GM18520 (cell line): ENCODE measurements around the gene THBS1.

Source experiments
- ATAC-seq: cut with Tn5 transposase; IDR thresholded peaks from one replicate; pipeline ENCODE4 v1.9.1; 2021; ENCODE audit not compliant: unreplicated experiment

Gene THBS1

GRCh38 chr15:39580485-39581241, at the start of gene THBS1:
Gene THBS1 (plus strand): TSS chr15:39581079. CDS start chr15:39581858, 779 bp downstream.
- no peak for ATAC-seq

GRCh38 chr15:39534996-39535395, 45.9 kb upstream of the THBS1 start:
- no peak for ATAC-seq

- no peak for ATAC-seq
These were observed 45.4 kb upstream of the THBS1 start for GRCh38 chr15:39535466-39535865.

GRCh38 chr15:39538936-39539335, 41.9 kb upstream of the THBS1 start:
- no peak for ATAC-seq

- no peak for ATAC-seq
These were observed 41.4 kb upstream of the THBS1 start for GRCh38 chr15:39539466-39539865.

GRCh38 chr15:39539973-39540558, 40.8 kb upstream of the THBS1 start:
- no peak for ATAC-seq

GRCh38 chr15:39542385-39543065, 38.4 kb upstream of the THBS1 start:
- ATAC-seq = no peak

- no peak for ATAC-seq
These were observed 37.2 kb upstream of the THBS1 start for GRCh38 chr15:39543651-39544050.

GRCh38 chr15:39546842-39547241, 34.0 kb upstream of the THBS1 start:
- no peak for ATAC-seq

GRCh38 chr15:39548561-39548960, 32.3 kb upstream of the THBS1 start:
- no peak for ATAC-seq

GRCh38 chr15:39549912-39550311, 31.0 kb upstream of the THBS1 start:
- no peak for ATAC-seq

- no peak for ATAC-seq
These were observed 29.4 kb upstream of the THBS1 start for GRCh38 chr15:39551476-39551875.

GRCh38 chr15:39552556-39552955, 28.3 kb upstream of the THBS1 start:
- ATAC-seq = no peak

GRCh38 chr15:39553947-39554693, 26.8 kb upstream of the THBS1 start:
- ATAC-seq = no peak

- ATAC-seq = no peak
These were observed 26.0 kb upstream of the THBS1 start for GRCh38 chr15:39554746-39555387.

- ATAC-seq = no peak
These were observed 25.0 kb upstream of the THBS1 start for GRCh38 chr15:39555885-39556284.

- ATAC-seq = no peak
These were observed 24.4 kb upstream of the THBS1 start for GRCh38 chr15:39556461-39556860.

GRCh38 chr15:39558421-39558820, 22.5 kb upstream of the THBS1 start:
- no peak for ATAC-seq

GRCh38 chr15:39564972-39565665, 15.8 kb upstream of the THBS1 start:
- ATAC-seq = no peak

GRCh38 chr15:39565851-39566250, 15.0 kb upstream of the THBS1 start:
- ATAC-seq = no peak
